Suprapubic skin (tissue), 4 donors: ENCODE measurements around the gene SYT13. TPM values are rescaled to one million over a fixed set of nuclear protein-coding genes. Genes with fewer than 3 reads are reported as not detected.

Source experiments
- DNase-seq, 2 donors: peaks; one replicate each; pipeline ENCODE4 v3.0.0-alpha.2; 2019; ENCODE audit warnings: low spot score in 2 of 2
- H3K27ac ChIP-seq: fragments of 200-600 bp; sonication (generic); one replicate; pipeline ENCODE4 v1.5.1; 2019
- H3K27me3 ChIP-seq: fragments of 200-600 bp; sonication (generic); one replicate; pipeline ENCODE4 v1.5.1; 2019
- H3K36me3 ChIP-seq: fragments of 200-600 bp; sonication (generic); one replicate; pipeline ENCODE4 v1.5.1; 2019
- H3K4me1 ChIP-seq: fragments of 200-600 bp; sonication (generic); one replicate; pipeline ENCODE4 v1.5.1; 2019
- H3K4me3 ChIP-seq: fragments of 200-600 bp; sonication (generic); one replicate; pipeline ENCODE4 v1.5.1; 2019; ENCODE audit warnings: mild to moderate bottlenecking
- H3K9me3 ChIP-seq: fragments of 200-600 bp; sonication (generic); one replicate; pipeline ENCODE4 v1.5.1; 2019
- CTCF ChIP-seq, 2 donors: fragments of 200-600 bp in 1 of 2; fragments of 450-650 bp in 1 of 2; sonication (generic) in 1 of 2; IDR thresholded peaks; one replicate each; pipeline ENCODE4 v1.5.1; 2016 to 2019; ENCODE audit warnings: antibody characterized with exemption in 2 of 2, mild to moderate bottlenecking in 1 of 2, moderate library complexity in 1 of 2
- EP300 ChIP-seq: sonication (generic); formaldehyde crosslinking; IDR thresholded peaks from one replicate; pipeline ENCODE4 v1.6.1; 2017; ENCODE audit warnings: antibody characterized with exemption
- POLR2A ChIP-seq, 2 donors: fragments of 450-650 bp; IDR thresholded peaks; one replicate each; pipeline ENCODE4 v1.6.1; 2017; ENCODE audit warnings: antibody characterized with exemption in 2 of 2, mild to moderate bottlenecking in 2 of 2, moderate library complexity in 2 of 2
- POLR2AphosphoS5 ChIP-seq, 3 donors: sonication (generic); formaldehyde crosslinking; IDR thresholded peaks; one replicate each; pipeline ENCODE4 v1.6.1; 2017; ENCODE audit warnings: antibody characterized with exemption in 3 of 3
- WGBS: methylation state at CpG from one replicate; pipeline ENCODE4 v1.1.5; 2018; 5-methylcytosine and 5-hydroxymethylcytosine counted together
- total RNA-seq, 4 donors: library from RNA; depleted of rRNA; stranded (reverse); fragments of >200 nt; gene quantifications; one replicate each; pipeline ENCODE4 v1.1.0, GENCODE V29; 2016

SYT13 gene, protein sequence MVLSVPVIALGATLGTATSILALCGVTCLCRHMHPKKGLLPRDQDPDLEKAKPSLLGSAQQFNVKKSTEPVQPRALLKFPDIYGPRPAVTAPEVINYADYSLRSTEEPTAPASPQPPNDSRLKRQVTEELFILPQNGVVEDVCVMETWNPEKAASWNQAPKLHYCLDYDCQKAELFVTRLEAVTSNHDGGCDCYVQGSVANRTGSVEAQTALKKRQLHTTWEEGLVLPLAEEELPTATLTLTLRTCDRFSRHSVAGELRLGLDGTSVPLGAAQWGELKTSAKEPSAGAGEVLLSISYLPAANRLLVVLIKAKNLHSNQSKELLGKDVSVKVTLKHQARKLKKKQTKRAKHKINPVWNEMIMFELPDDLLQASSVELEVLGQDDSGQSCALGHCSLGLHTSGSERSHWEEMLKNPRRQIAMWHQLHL
- 1 to 10 TPM in 2 of 4 donors, not detected in 2; 1.8 to 4.6 TPM for total RNA-seq

- H3K27me3 ChIP-seq, result peaks cover 72% of the 10 kb centered on the region
- H3K9me3 ChIP-seq, result no peaks in the 10 kb centered on the region
- no peak for DNase-seq
- H3K36me3 ChIP-seq, result no peaks in the 10 kb centered on the region
- peaks cover 8% of the 10 kb centered on the region for H3K4me1 ChIP-seq
- 12% methylated on average over 8 of the region's 50 CpGs for WGBS
- H3K27ac ChIP-seq, result no peak within 1 kb of the TSS
- no peak for TF ChIP-seq POLR2A (IDR thresholded peaks at IDR 0.05)
- TF ChIP-seq POLR2AphosphoS5 (IDR thresholded peaks at IDR 0.05), result no peak
- TF ChIP-seq CTCF (IDR thresholded peaks at IDR 0.05), result no peak
- no peak for TF ChIP-seq EP300
- peak within 1 kb of the TSS; percentile 14 for H3K4me3 ChIP-seq
These were observed at the start of gene SYT13 for GRCh38 chr11:45285930-45286632. SYT13 (minus strand) TSS chr11:45286341; CDS start chr11:45286207, 134 bp downstream.

GRCh38 chr11:45335434-45335833 lies 49.3 kb upstream of the SYT13 start:
- no peaks in the 10 kb centered on the region for H3K9me3 ChIP-seq
- no peak overlapping the region for H3K27ac ChIP-seq
- peaks cover 3% of the 10 kb centered on the region for H3K27me3 ChIP-seq
- no peaks in the 10 kb centered on the region for H3K36me3 ChIP-seq
- peaks cover 19% of the 10 kb centered on the region for H3K4me1 ChIP-seq
- no peak for DNase-seq
- H3K4me3 ChIP-seq, result no peak overlapping the region
- TF ChIP-seq POLR2AphosphoS5 (IDR thresholded peaks at IDR 0.05) (no peak), CTCF (IDR thresholded peaks at IDR 0.05) (no peak), POLR2A (IDR thresholded peaks at IDR 0.05) (no peak), EP300 (no peak)

GRCh38 chr11:45334836-45335235 lies 48.7 kb upstream of the SYT13 start:
- Histone ChIP-seq H3K9me3 (no peaks in the 10 kb centered on the region), H3K27ac (no peak overlapping the region), H3K4me3 (no peak overlapping the region), H3K4me1 (peaks cover 15% of the 10 kb centered on the region), H3K27me3 (peaks cover 3% of the 10 kb centered on the region), H3K36me3 (no peaks in the 10 kb centered on the region)
- 68% methylated on average over 5 of the region's 5 CpGs for WGBS
- TF ChIP-seq CTCF (IDR thresholded peaks at IDR 0.05) (no peak), POLR2AphosphoS5 (IDR thresholded peaks at IDR 0.05) (no peak), EP300 (no peak), POLR2A (IDR thresholded peaks at IDR 0.05) (no peak)
- DNase-seq, result no peak

DNA sequence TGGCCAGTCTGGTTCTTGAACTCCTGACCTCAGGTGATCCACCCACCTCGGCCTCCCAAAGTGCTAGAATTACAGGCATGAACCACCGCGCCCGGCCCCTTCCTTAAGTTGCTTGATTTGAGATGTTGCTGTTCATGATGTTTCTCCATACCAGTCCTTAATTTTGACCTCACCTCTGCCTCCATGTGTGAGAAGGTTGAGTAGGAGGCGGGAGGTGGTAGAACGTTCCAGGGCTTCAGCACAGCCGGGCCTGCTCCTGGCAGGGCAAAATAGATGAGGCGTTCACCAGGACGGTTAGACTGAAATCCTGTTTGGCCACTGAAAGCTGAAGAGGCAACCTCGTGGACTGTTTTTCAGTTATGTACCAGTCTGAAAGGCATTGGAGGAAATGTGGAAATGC lies 48.3 kb upstream of the SYT13 start:
- TF ChIP-seq CTCF (IDR thresholded peaks at IDR 0.05) (no peak), EP300 (no peak), POLR2A (IDR thresholded peaks at IDR 0.05) (no peak), POLR2AphosphoS5 (IDR thresholded peaks at IDR 0.05) (no peak)
- no peak overlapping the region for H3K4me3 ChIP-seq
- no peaks in the 10 kb centered on the region for H3K9me3 ChIP-seq
- H3K36me3 ChIP-seq, result no peaks in the 10 kb centered on the region
- no peak for DNase-seq
- no peak overlapping the region for H3K27ac ChIP-seq
- H3K4me1 ChIP-seq, result peaks cover 11% of the 10 kb centered on the region
- WGBS, result 93% methylated on average over 10 of the region's 10 CpGs
- H3K27me3 ChIP-seq, result peaks cover 3% of the 10 kb centered on the region
